HG02588 (cell line): Measurements from ENCODE around the gene ANAPC13.

Source experiments
- ATAC-seq: cut with Tn5 transposase; IDR thresholded peaks from one replicate; pipeline ENCODE4 v1.9.1; 2021; ENCODE audit warnings: mild to moderate bottlenecking, moderate library complexity; ENCODE audit not compliant: unreplicated experiment

ANAPC13 gene

GRCh38 chr3:134483195-134483900, 2.4 kb downstream of the ANAPC13 start:
- no peak for ATAC-seq

GRCh38 chr3:134482622-134483021, 3.2 kb downstream of the ANAPC13 start:
- ATAC-seq, result no peak

GRCh38 chr3:134481166-134481565, 4.6 kb downstream of the ANAPC13 start:
- ATAC-seq, result no peak

- ATAC-seq, result no peak
Observed at GRCh38 chr3:134480546-134480945, 5.2 kb downstream of the ANAPC13 start.

DNA sequence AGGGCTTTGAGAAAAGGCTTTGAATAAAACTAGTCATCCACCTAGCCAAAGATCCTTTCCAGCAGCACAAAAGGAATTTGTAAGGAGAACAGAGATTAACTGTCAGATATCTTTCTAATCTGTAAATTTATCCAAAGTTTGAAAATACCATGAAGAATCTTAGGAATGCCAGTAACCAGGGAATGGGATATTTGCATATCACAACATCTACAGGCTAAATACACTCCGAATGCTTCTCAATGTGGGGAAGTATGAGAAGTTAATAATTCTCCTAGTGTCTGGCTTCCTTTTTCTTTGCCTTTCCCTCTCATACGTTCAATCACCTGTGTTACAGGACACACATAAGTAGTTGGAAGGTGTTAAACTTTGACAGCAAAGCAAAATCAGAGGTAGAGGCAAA, 7.8 kb downstream of the ANAPC13 start:
- no peak for ATAC-seq

GRCh38 chr3:134477002-134477401, 8.8 kb downstream of the ANAPC13 start:
- no peak for ATAC-seq

DNA sequence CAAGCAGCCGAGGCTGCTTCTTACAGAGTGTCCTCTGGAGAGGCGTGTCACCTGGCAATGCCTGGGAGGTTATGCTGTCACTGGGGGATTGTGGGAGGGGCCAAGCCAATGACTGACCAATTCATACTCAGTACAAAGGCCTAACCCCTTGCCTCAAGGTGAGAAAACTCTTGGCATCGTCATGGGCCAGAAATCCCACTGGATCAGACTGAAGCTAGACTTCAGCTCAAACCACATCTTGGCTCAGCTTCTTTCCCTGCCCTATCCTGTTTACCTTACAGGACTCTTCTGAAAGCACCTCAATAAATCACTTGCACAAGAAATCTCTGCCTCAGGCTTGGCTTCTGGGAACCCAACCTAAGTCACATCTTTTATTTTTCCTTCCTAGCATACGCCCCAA, 9.5 kb downstream of the ANAPC13 start:
- ATAC-seq, result no peak

- no peak for ATAC-seq
Observed at GRCh38 chr3:134474956-134475355, 10.8 kb downstream of the ANAPC13 start.

GRCh38 chr3:134473868-134474546, 11.8 kb downstream of the ANAPC13 start:
- no peak for ATAC-seq

DNA sequence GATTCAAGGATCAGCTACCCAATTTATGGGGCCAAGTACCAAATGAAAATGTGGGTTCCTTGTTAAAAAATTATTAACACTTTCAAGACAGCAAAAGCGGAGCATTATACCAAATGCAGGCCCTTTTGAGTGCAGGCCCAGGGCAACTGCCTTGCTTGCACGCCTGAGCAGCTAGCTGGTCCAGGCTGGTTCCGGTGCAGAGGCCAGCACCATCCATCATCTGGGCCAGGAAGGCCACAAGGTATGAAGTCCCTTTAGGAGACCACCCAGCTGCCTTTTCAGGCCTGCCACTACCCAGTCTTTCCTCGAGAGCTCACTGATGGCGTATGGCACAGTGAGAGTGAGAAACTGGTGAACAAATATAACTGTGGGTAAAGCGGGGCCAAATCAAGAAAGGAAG, 13.0 kb downstream of the ANAPC13 start:
- no peak for ATAC-seq

DNA sequence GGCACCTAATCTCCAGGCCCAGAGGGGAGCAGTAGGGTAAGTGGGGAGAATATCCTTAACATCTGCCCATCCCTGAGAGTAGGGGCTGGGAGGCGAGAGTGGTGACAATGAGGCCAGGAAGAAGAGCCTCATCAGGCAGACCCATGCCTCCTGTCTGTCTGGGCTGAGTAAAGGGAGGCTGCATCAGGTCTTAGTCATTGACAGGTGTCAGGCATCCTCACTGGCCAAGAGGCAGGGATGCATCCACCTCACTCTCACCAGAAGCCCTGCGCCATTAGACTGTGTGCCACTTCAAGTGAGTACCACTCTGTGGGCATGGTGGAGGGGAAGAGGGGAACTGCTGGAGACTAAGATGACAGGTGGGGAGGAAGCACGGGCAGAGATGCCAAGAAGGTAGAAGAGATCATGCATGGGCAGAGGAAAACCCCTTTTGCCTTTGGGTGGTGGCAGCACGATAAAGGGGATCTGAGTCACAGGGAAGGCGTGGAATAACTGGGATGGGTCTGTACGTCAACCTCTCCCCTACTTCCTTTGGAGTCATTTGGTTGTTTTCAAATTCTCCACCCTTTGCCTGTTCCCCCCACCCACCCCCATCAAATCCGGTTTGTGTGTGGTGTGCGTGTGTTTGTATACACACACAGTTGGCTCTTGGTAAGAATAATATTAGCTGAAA, 14.1 kb downstream of the ANAPC13 start:
- no peak for ATAC-seq

DNA sequence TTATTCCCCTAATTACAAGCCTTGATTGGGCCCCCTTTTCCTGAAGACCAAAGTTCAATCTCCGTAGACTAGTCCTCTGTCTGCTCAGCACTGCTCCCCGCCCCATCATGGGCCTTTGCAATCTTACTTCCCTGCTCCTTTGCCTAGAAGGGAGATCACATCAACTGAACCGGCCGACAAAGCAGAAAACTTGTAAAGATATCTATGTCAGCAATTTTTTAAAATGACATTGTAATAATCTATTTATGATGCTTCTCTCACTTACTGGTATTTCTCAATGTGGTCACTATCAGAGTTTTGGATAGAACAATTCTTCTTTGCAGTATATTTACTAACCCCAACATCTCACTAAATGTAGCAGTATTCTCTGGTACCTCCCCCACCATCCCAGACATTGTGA, 17.3 kb downstream of the ANAPC13 start:
- ATAC-seq, result no peak

DNA sequence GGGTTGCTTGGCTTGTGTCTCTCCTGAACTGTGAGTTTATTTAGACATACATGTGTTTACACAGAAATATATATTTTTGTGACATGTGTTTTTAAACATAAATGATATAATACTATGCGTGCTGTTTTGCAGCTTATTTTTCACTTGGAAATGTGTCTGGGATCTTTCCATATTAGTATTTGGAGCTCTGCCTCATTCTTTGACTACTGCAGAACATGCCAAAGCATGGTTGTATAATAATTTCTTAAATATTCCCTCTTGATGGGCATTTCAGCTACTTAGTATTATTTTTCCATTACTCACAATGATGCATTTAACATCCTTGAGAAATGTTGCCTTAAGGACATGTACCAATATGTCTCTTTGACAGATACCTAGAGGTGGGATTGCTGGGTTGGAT, 19.5 kb downstream of the ANAPC13 start:
- no peak for ATAC-seq

- ATAC-seq, result no peak
Observed at GRCh38 chr3:134464689-134465365, 21.0 kb downstream of the ANAPC13 start.

DNA sequence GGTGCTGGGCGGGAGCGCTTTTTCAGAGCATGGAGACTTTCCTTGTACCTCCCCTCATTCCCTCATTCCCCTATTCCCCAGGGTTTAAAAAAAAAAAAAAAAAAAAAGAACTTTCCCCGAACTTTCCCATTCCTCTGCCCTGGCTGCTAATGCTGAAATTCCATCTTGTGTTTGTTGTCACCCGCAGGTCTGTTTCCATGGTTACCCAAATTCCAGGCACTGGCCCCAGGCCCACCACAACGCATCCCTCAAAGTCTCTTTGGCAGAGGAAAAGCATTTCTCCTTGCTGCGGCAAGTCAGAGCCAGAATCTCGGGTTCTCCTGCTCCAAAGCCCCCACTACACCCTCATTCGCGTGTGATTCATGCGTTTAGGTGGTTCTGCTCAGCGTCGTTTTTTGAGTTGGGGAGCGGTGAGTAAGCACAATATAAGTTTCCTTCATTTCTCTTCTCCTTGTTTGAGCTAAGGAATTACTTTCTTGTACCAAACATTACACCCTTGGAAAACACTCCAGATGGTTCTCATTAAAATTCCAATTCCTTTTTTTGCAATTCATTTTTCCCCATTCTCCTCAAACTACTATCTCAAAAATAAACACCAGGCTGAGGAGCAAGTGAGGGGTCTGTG, 21.6 kb downstream of the ANAPC13 start:
- ATAC-seq, result no peak

DNA sequence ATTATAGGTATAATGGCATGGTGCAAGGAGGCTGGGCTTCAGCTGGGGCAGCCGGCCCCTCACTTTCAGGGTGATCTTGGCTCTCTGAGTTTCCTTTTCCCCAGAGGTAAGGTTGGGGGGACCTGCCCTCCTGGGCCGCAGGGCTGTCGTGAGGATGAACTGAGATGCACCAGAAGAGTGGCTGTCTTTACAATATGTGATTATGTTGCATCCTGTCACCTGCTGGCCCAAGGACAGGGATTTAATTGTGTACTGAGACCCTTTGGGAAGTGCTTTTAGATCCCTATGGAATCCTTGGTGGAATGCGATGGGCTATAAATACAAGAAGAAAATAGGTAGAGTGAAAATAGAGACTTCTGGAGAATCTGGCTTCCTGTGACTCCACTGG, 22.1 kb downstream of the ANAPC13 start:
- no peak for ATAC-seq

GRCh38 chr3:134462331-134462941, 23.3 kb downstream of the ANAPC13 start:
- no peak for ATAC-seq

GRCh38 chr3:134460965-134461364, 24.8 kb downstream of the ANAPC13 start:
- no peak for ATAC-seq

GRCh38 chr3:134459562-134459961, 26.2 kb downstream of the ANAPC13 start:
- ATAC-seq, result no peak

GRCh38 chr3:134458406-134458945, 27.3 kb downstream of the ANAPC13 start:
- ATAC-seq, result no peak
